RPMI8226 (cell line): ENCODE measurements around the gene EML6.
A peak's percentile ranks its signal among the peaks of the same experiment; 100 is the strongest.
"Not testable (repeated sequence)": the region's sequence is repeated elsewhere in the genome, so short reads cannot be mapped to it uniquely, and the experiment has no call there.

Source experiments
- DNase-seq: peaks from one replicate; pipeline ENCODE4 v3.0.0-alpha.2; 2015

EML6 gene

GRCh38 chr2:54723131-54723995, at the start of gene EML6:
Gene EML6 (plus strand): TSS chr2:54723662. CDS start chr2:54725062, 1,400 bp downstream.
- peak; percentile 99 for DNase-seq

- DNase-seq = no peak
Measured at GRCh38 chr2:54675281-54675680, 48.2 kb upstream of the EML6 start.

- DNase-seq = no peak
Measured at GRCh38 chr2:54675738-54676137, 47.7 kb upstream of the EML6 start.

GRCh38 chr2:54676656-54677055, 46.8 kb upstream of the EML6 start:
- no peak for DNase-seq

GRCh38 chr2:54677476-54678265, 45.8 kb upstream of the EML6 start:
- DNase-seq = peak; percentile 25

GRCh38 chr2:54678719-54679118, 44.7 kb upstream of the EML6 start:
- DNase-seq = no peak

- peak; percentile 7 for DNase-seq
Measured at GRCh38 chr2:54680397-54681041, 42.9 kb upstream of the EML6 start.

- DNase-seq = no peak
Measured at GRCh38 chr2:54681416-54681815, 42.0 kb upstream of the EML6 start.

- DNase-seq = no peak
Measured at GRCh38 chr2:54683596-54683995, 39.9 kb upstream of the EML6 start.

GRCh38 chr2:54685263-54685775, 38.1 kb upstream of the EML6 start:
- DNase-seq = no peak

- no peak for DNase-seq
Measured at GRCh38 chr2:54687595-54688152, 35.8 kb upstream of the EML6 start.

- no peak for DNase-seq
Measured at GRCh38 chr2:54691445-54692135, 31.9 kb upstream of the EML6 start.

GRCh38 chr2:54692556-54692955, 30.9 kb upstream of the EML6 start:
- no peak for DNase-seq

- DNase-seq = no peak
Measured at GRCh38 chr2:54695378-54695777, 28.1 kb upstream of the EML6 start.

- no peak for DNase-seq
Measured at GRCh38 chr2:54697934-54698333, 25.5 kb upstream of the EML6 start.

GRCh38 chr2:54698926-54699325, 24.5 kb upstream of the EML6 start:
- not testable (repeated sequence) for DNase-seq

GRCh38 chr2:54699665-54700064, 23.8 kb upstream of the EML6 start:
- no peak for DNase-seq

GRCh38 chr2:54701029-54701428, 22.4 kb upstream of the EML6 start:
- no peak for DNase-seq

- no peak for DNase-seq
Measured at GRCh38 chr2:54704238-54704637, 19.2 kb upstream of the EML6 start.

- peak; percentile 59 for DNase-seq
Measured at GRCh38 chr2:54704688-54705605, 18.5 kb upstream of the EML6 start.

- DNase-seq = no peak
Measured at GRCh38 chr2:54706622-54707021, 16.8 kb upstream of the EML6 start.
